Measurements from ENCODE around the gene L2HGDH. TPM values are rescaled to one million over a fixed set of nuclear protein-coding genes. Genes with fewer than 3 reads are reported as not detected.

Gene L2HGDH
- total RNA-seq, 2 experiments from 2014 or later, result 8.7 to 19.8 TPM

DNA sequence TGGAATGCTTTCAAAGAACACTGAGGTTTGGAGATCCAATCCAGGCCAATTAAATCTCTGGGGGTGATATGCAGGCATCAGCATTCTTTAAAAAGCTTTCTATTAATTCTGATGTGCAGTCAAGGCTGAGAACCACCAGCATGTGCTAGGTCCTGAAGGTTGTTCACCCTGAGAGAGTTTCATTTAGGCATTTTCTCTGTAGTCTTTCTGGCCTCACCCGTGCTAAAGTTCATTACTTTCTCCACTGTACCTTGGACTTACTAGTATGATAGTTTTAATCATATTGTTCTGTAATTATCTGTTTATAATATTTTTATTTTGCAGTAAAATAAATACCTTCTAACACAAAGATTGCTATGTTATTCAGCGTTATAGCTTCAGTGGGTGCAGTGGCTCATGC, 113.5 kb downstream of the L2HGDH start:
- Histone ChIP-seq H3K4me1 (ENCODE audit: insufficient read depth, low read length, poor library complexity, severe bottlenecking) (no peaks in the 10 kb centered on the region), H3K9me3 (ENCODE audit: low read length) (no peaks in the 10 kb centered on the region), H3K27ac (ENCODE audit: low read depth, low read length, poor library complexity, severe bottlenecking) (no peak overlapping the region), H3K4me3 (ENCODE audit: low read depth, low read length, poor library complexity, severe bottlenecking) (no peak overlapping the region), H3K79me2 (ENCODE audit: insufficient read depth, low read depth, low read length) (no peaks in the 10 kb centered on the region), H2AFZ (ENCODE audit: low read length) (no peak overlapping the region), H3K9me2 (ENCODE audit: insufficient read depth, low read length) (no peaks in the 10 kb centered on the region), H3K4me2 (ENCODE audit: low read length) (no peak overlapping the region), H4K20me1 (ENCODE audit: insufficient read depth, low read length) (no peaks in the 10 kb centered on the region), H3K36me3 (ENCODE audit: insufficient read depth, low read length) (0 out of 2 replicates have a peak, but pooled peaks cover 14% of the 10 kb centered on the region)
- TF ChIP-seq, protein P1, sequence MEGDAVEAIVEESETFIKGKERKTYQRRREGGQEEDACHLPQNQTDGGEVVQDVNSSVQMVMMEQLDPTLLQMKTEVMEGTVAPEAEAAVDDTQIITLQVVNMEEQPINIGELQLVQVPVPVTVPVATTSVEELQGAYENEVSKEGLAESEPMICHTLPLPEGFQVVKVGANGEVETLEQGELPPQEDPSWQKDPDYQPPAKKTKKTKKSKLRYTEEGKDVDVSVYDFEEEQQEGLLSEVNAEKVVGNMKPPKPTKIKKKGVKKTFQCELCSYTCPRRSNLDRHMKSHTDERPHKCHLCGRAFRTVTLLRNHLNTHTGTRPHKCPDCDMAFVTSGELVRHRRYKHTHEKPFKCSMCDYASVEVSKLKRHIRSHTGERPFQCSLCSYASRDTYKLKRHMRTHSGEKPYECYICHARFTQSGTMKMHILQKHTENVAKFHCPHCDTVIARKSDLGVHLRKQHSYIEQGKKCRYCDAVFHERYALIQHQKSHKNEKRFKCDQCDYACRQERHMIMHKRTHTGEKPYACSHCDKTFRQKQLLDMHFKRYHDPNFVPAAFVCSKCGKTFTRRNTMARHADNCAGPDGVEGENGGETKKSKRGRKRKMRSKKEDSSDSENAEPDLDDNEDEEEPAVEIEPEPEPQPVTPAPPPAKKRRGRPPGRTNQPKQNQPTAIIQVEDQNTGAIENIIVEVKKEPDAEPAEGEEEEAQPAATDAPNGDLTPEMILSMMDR (conservative IDR thresholded peaks at IDR 0.05; ENCODE audit: low read length), result no peak
- no peak for TF ChIP-seq EZH2phosphoT487 (IDR thresholded peaks at IDR 0.05; ENCODE audit: borderline replicate concordance, low read depth, low read length)
- ChIA-PET POLR2A (interaction anchor here (0.6 kb wide), 1 partner anchor 413 kb away, joined by 3 read pairs; no protein-coding TSS in a partner anchor), CTCF (ENCODE audit: unreplicated experiment) (no interaction called here)
- intact Hi-C loops (cut with micrococcal nuclease; ENCODE audit: unreplicated experiment), result no loop called here
- DNase-seq (ENCODE audit: low spot score), result no peak
- no TSS peak for BruUV-seq (replicated peaks)

- POLR2A ChIA-PET, result interaction anchor here (0.6 to 2.1 kb wide), 4 partner anchors 8 to 25 kb away, joined by 3 to 6 read pairs (median 4); no protein-coding TSS in a partner anchor
Observed at GRCh38 chr14:50191499-50191898, 120.5 kb downstream of the L2HGDH start.

More at GRCh38 chr14:50191499-50191898, 120.5 kb downstream of the L2HGDH start:
- no peaks in the 10 kb centered on the region for H3K9me3 ChIP-seq (ENCODE audit: low read length)
- no peaks in the 10 kb centered on the region for H3K36me3 ChIP-seq (ENCODE audit: insufficient read depth, low read length)
- H3K27ac ChIP-seq (ENCODE audit: low read depth, low read length, poor library complexity, severe bottlenecking), result no peak overlapping the region
- no peaks in the 10 kb centered on the region for H3K9me2 ChIP-seq (ENCODE audit: insufficient read depth, low read length)
- no TSS peak for BruUV-seq (replicated peaks)
- no peak overlapping the region for H3K4me3 ChIP-seq (ENCODE audit: low read depth, low read length, poor library complexity, severe bottlenecking)
- H3K4me2 ChIP-seq (ENCODE audit: low read length), result no peak overlapping the region
- H4K20me1 ChIP-seq (ENCODE audit: insufficient read depth, low read length), result no peaks in the 10 kb centered on the region
- no peaks in the 10 kb centered on the region for H3K79me2 ChIP-seq (ENCODE audit: insufficient read depth, low read depth, low read length)
- peak; percentile 39 for DNase-seq (ENCODE audit: low spot score)
- TF ChIP-seq, protein P1 (conservative IDR thresholded peaks at IDR 0.05; ENCODE audit: low read length), result no peak
- TF ChIP-seq EZH2phosphoT487 (IDR thresholded peaks at IDR 0.05; ENCODE audit: borderline replicate concordance, low read depth, low read length), result no peak
- intact Hi-C loops (cut with micrococcal nuclease; ENCODE audit: unreplicated experiment), result no loop called here
- CTCF ChIA-PET (ENCODE audit: unreplicated experiment), result no interaction called here
- peaks cover 10% of the 10 kb centered on the region for H3K4me1 ChIP-seq (ENCODE audit: insufficient read depth, low read length, poor library complexity, severe bottlenecking)
- H2AFZ ChIP-seq (ENCODE audit: low read length), result no peak overlapping the region

Small RNA genes within 50 kb of the gene (microRNA-seq; reads per million reads assigned to microRNA genes)
- 7.6 reads per million, percentile 5 among the genes with 10 or more reads in this experiment for gene MIR4504 (ENCODE audit: borderline replicate concordance)

Small RNA genes within 50 kb of the gene (small RNA-seq; reads per million reads assigned to genes)
- gene MIR4504, result not detected

Other genes with a start within 250 kb of the L2HGDH start
- 13.3 and 13.5 TPM in 2 replicates for gene VCPKMT, start 195.7 kb downstream of the L2HGDH start, total RNA-seq (2014; rRNA removed; shearing (Covaris generic))
- 12.6 and 12.9 TPM in 2 replicates for gene VCPKMT, start 195.7 kb downstream of the L2HGDH start, total RNA-seq (2022)
- gene SOS2, start 80.7 kb downstream of the L2HGDH start, total RNA-seq (2014; rRNA removed; shearing (Covaris generic)), result 13.5 and 16.5 TPM in 2 replicates
- 25.2 and 34.7 TPM in 2 replicates for gene SOS2, start 80.7 kb downstream of the L2HGDH start, total RNA-seq (2022)
- 5.8 and 13.8 TPM in 2 replicates for gene DMAC2L, start 95 bp upstream of the L2HGDH start, total RNA-seq (2014; rRNA removed; shearing (Covaris generic))
- gene DMAC2L, start 95 bp upstream of the L2HGDH start, total RNA-seq (2022), result 31.3 and 33.0 TPM in 2 replicates
- gene CDKL1, start 84.7 kb upstream of the L2HGDH start, total RNA-seq (2014; rRNA removed; shearing (Covaris generic)), result 0.09 TPM in 1 of 2 replicates, not detected in the other
- gene CDKL1, start 84.7 kb upstream of the L2HGDH start, total RNA-seq (2022), result 0.22 and 0.36 TPM in 2 replicates
- 44.0 and 49.8 TPM in 2 replicates for gene MAP4K5, start 220.3 kb upstream of the L2HGDH start, total RNA-seq (2014; rRNA removed; shearing (Covaris generic))
- gene MAP4K5, start 220.3 kb upstream of the L2HGDH start, total RNA-seq (2022), result 36.7 and 37.6 TPM in 2 replicates
- gene ATL1, start 247.9 kb upstream of the L2HGDH start, total RNA-seq (2014; rRNA removed; shearing (Covaris generic)), result 0.28 and 0.82 TPM in 2 replicates
- gene ATL1, start 247.9 kb upstream of the L2HGDH start, total RNA-seq (2022), result 1.1 and 1.6 TPM in 2 replicates